ENCODE measurements around the gene HACL1.

DNA sequence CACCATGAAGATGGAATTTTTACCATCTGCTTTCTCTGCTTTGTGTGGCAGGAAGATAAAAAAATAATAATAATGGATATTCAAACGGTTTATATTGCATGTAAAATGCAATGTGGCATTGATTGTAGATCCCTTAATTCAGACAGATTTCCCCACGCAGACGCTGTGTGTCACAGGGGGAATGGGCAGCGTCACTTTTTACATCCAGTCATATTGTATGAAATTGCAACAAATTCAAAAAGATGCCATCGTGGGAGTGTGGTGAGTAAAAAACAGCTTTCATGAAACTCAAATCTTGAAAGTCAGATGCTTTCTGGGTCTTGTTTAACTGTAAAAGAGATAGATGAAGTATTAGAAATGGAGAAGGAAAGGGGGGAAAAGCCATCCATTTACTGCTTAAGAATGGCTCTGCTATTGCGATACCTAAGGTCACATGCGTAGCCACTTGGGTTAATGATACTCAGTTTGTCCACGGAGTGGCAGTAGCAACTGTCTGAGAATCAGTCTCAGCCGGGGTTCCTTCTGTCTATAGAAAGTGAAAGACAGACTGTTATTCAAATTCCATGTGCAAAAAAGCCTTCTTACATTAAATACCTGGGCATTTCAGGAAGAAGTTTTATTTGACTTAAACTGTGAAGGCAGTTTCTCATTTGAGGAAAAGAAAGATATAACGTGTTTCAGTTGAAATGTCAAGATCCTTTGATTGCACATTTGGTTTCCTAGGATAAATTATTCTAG, 28.7 kb upstream of the HACL1 start:
- TF ChIP-seq, protein P1, sequence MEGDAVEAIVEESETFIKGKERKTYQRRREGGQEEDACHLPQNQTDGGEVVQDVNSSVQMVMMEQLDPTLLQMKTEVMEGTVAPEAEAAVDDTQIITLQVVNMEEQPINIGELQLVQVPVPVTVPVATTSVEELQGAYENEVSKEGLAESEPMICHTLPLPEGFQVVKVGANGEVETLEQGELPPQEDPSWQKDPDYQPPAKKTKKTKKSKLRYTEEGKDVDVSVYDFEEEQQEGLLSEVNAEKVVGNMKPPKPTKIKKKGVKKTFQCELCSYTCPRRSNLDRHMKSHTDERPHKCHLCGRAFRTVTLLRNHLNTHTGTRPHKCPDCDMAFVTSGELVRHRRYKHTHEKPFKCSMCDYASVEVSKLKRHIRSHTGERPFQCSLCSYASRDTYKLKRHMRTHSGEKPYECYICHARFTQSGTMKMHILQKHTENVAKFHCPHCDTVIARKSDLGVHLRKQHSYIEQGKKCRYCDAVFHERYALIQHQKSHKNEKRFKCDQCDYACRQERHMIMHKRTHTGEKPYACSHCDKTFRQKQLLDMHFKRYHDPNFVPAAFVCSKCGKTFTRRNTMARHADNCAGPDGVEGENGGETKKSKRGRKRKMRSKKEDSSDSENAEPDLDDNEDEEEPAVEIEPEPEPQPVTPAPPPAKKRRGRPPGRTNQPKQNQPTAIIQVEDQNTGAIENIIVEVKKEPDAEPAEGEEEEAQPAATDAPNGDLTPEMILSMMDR (IDR thresholded peaks at IDR 0.05): peak; percentile 78
- no peak for TF ChIP-seq EZH2 (IDR thresholded peaks at IDR 0.05; ENCODE audit: borderline replicate concordance, insufficient read depth, low read depth, low read length, poor library complexity, severe bottlenecking)

Data from B cell (primary cell).